Type B pancreatic cell (in vitro differentiated cells): ENCODE results near the gene TMEM191B. TPM values are rescaled to one million over a fixed set of nuclear protein-coding genes. Genes with fewer than 3 reads are reported as not detected.
"Not testable (repeated sequence)": the region's sequence is repeated elsewhere in the genome, so short reads cannot be mapped to it uniquely, and the experiment has no call there.

ENCODE experiments used
- DNase-seq: peaks from one replicate; pipeline ENCODE4 v3.0.0; 2021; ENCODE audit warnings: mixed read lengths; ENCODE audit not compliant: unreplicated experiment; ENCODE audit errors: extremely low spot score
- H3K27ac Mint-ChIP-seq: 2 replicates; pipeline ENCODE4 v1.8.0; 2021; ENCODE audit warnings: mild to moderate bottlenecking, mixed read lengths
- H3K27me3 Mint-ChIP-seq: 2 replicates; pipeline ENCODE4 v1.8.0; 2021; ENCODE audit warnings: mixed read lengths
- H3K36me3 Mint-ChIP-seq: 2 replicates; pipeline ENCODE4 v1.8.0; 2021; ENCODE audit warnings: mixed read lengths
- H3K4me1 Mint-ChIP-seq: one replicate; pipeline ENCODE4 v1.8.0; 2021; ENCODE audit warnings: mixed read lengths; ENCODE audit not compliant: unreplicated experiment
- H3K4me3 Mint-ChIP-seq: 2 replicates; pipeline ENCODE4 v1.8.0; 2021; ENCODE audit warnings: mild to moderate bottlenecking, mixed read lengths
- H3K9me3 Mint-ChIP-seq: 2 replicates; pipeline ENCODE4 v1.8.0; 2021; ENCODE audit warnings: mixed read lengths
- long read RNA-seq: library from polyadenylated mRNA; unstranded; transcript quantifications from one replicate; pipeline ENCODE4 v2.0.0, GENCODE V29; 2020
- total RNA-seq: library from RNA; stranded (reverse); gene quantifications from 2 replicates; pipeline ENCODE4 v1.2.1, GENCODE V29; 2021; ENCODE audit warnings: low replicate concordance

The TMEM191B gene
- total RNA-seq, result 5.2 and 13.7 TPM in 2 replicates
- long read RNA-seq, partial matches to known transcripts, result 1 of 1 reads
- long read RNA-seq, other reads (novel, unspliced or antisense), result 0 of 1 reads

DNA sequence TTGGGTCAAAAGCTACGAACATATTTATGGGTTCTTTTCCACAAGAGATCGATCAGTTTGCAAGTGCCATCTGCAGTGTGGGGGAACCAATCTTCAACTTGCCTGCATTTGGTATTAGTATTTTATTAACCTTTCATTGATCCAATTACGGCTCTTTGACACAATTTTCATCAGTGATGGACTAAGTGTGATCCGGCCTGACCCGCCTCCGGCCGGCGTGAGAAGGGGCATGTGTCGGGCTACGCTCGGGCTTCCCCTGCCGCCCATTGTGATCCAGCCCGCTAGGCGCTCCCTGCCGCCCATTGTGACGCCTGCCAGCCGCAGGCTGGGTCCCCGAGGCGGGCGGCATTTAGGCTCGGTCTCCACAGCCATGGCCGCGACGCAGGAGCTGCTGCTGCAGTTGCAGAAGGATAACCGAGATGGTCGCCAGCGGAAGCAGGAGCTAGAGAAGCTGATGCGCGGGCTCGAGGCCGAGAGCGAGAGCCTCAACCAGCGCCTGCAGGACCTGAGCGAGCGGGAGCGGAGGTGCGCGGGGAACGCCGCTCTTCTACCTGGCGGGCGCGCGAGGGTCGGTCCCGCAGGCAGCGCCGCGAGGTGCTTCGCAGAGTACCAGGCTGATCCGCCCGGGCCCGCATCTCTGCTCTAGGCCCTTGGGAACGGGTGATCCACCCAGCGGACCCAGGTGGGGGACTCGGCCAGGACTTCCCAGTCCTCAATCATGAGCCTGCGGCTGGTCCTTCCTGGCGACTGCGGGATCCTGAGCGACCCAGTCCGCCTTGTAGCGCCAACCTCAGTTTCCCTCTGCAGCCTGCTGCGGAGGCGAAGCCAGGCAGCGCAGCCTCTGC lies at the start of gene TMEM191B:
TMEM191B (plus strand) TSS at position 51 of the 845 bp plus-strand sequence; CDS start at position 230, 179 bp downstream.
- not testable (repeated sequence) for H3K4me1 Mint-ChIP-seq, H3K27me3 Mint-ChIP-seq, DNase-seq, H3K4me3 Mint-ChIP-seq, H3K36me3 Mint-ChIP-seq, H3K27ac Mint-ChIP-seq, H3K9me3 Mint-ChIP-seq

DNA sequence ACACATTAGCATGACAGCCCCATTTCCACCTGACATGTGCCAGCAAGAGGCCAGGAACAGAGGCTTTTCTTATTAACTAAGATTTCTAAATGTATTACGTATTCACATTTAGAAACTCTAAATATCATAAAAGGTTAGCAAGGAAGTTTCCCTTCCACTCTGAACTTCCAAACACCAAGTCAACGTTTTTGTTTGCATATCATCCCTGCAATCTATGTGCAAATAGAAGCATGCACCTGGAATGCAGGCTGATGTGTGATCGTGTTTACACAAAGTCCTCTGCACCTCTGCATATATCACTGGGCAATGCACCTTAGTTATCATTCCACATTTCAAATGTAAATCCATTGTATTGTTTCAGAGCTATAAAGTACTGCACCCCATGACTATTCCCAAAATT lies 31.4 kb upstream of the TMEM191B start:
- not testable (repeated sequence) for H3K36me3 Mint-ChIP-seq, H3K27me3 Mint-ChIP-seq, H3K4me1 Mint-ChIP-seq

DNA sequence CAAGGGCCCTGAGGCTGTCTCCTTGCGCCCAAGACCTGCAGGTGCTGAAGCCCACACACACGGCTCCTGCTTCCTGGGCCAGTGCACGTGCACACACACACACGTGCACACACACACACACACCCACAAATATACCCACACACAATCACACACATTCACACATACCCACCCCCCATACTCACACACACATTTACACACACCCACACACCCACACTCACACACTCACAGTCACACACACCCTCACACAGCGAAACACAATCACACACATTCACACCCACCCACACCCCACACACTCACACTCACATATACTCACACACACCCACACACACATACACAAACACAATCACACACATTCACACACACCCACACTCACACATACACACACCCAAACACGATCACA lies 16.3 kb upstream of the TMEM191B start:
- H3K9me3 Mint-ChIP-seq, H3K4me3 Mint-ChIP-seq, H3K36me3 Mint-ChIP-seq, H3K27me3 Mint-ChIP-seq, H3K27ac Mint-ChIP-seq, H3K4me1 Mint-ChIP-seq, DNase-seq: not testable (repeated sequence)

More for the DNA sequence above, 31.4 kb upstream of the TMEM191B start:
- not testable (repeated sequence) for DNase-seq, H3K27ac Mint-ChIP-seq, H3K9me3 Mint-ChIP-seq, H3K4me3 Mint-ChIP-seq

DNA sequence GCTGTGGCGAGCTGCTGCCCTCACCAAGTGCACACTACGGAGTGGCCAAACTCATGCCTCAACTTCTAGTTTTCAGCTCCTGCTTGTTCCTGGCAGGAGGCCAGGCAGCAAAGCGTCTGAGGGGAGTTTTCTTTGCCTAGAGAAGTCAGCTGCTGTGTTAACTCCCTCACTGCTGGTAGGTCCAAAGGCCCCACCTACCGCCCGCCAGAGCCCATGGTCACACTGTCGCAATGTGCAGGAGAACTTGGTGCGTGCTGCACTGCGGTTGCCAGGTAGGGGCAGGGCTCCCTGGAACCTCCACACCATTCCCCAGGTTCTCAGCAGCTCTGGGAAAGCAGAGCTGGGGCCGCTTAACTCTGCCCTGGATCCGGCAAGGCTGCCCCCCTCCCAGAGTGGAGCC lies 15.2 kb upstream of the TMEM191B start:
- DNase-seq, H3K4me3 Mint-ChIP-seq, H3K36me3 Mint-ChIP-seq, H3K4me1 Mint-ChIP-seq, H3K9me3 Mint-ChIP-seq, H3K27ac Mint-ChIP-seq, H3K27me3 Mint-ChIP-seq: not testable (repeated sequence)

DNA sequence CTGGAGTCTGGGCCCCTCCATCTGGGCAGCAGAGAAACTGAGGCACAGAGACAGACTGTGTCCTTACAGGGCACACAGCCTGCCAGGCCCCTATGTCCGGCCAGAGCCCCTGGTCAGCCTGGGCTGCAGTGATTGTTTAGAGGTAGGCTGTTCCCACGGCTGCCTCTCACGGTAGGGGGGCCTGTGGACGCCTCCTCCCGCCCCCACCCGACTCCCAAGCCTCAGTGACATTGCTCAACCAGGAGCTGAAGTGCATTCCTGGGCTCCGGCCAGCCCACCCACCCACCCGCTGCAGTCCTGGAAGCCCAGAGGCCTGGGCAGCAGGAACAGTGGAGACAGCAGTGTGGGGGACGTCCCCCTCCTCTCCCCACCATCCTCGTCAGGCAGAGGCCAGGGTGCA lies 14.1 kb upstream of the TMEM191B start:
- not testable (repeated sequence) for H3K27me3 Mint-ChIP-seq, H3K36me3 Mint-ChIP-seq, H3K9me3 Mint-ChIP-seq, H3K4me1 Mint-ChIP-seq, DNase-seq, H3K27ac Mint-ChIP-seq, H3K4me3 Mint-ChIP-seq

DNA sequence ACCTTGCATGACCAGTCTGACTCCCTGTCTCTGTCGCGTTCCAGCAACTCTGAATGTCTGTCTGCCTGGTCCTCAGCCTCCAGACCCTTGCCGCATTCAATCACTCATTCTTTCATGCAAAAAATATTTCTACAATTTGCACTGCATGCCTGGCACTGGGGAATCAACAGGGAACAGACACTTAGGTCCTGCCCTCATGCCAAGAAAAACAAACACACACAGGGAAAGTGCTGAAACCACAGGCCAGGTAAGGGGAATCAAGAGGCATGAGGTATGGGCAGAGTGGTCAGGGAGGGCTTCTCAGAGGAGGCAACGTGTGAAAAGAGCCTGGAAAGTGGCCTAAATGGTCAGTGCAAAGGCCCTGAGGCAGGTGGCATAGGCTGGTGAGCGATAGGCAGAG lies 9.5 kb upstream of the TMEM191B start, which contains the start of gene GGTLC3:
GGTLC3 (minus strand) TSS at position 101 of the 400 bp plus-strand sequence. CDS start 264 bp downstream, outside the sequence.
- H3K9me3 Mint-ChIP-seq, H3K36me3 Mint-ChIP-seq, DNase-seq, H3K27me3 Mint-ChIP-seq, H3K4me1 Mint-ChIP-seq, H3K27ac Mint-ChIP-seq, H3K4me3 Mint-ChIP-seq: not testable (repeated sequence)

DNA sequence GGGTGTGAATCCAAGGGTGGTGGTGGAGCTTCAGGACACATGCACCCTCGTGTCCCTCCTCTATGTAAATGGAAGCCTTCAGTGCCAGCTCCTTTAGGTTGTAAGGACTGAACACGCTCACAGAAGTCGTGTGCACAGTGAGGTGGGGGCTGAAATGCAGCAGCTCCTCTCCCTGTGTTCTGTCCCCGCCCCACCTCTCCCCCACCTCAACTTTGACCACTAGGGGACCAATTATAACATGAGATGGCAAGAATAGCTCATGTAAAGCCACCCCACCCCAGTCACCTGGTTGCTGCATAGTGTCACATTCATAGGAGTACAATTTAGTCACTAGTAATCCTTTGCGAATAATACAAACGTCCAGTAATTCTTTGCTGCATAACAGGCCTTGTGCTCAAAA lies 4.8 kb upstream of the TMEM191B start:
- H3K27me3 Mint-ChIP-seq, H3K27ac Mint-ChIP-seq, H3K36me3 Mint-ChIP-seq, DNase-seq, H3K9me3 Mint-ChIP-seq, H3K4me3 Mint-ChIP-seq, H3K4me1 Mint-ChIP-seq: not testable (repeated sequence)

DNA sequence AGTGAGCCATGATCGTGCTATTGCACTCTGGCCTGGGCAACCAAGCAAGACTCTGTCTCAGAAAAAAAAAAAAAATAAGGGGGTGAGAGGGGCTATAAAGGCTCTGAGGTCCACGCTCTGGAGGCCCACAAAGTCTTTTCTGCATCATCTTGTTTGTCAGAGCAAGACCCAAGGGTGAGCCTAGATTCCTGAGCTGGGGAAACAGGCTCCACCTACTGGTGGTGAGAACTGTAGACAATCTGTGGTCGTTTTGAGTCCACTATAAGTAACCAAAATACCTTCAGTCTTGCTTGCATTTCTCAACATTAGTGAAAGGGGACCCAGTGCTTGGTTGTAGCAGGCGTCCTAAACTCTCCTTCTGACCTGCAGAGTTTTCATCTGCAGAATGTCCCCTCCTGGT lies 4.3 kb upstream of the TMEM191B start:
- DNase-seq, H3K4me3 Mint-ChIP-seq, H3K9me3 Mint-ChIP-seq, H3K4me1 Mint-ChIP-seq, H3K36me3 Mint-ChIP-seq, H3K27me3 Mint-ChIP-seq, H3K27ac Mint-ChIP-seq: not testable (repeated sequence)

DNA sequence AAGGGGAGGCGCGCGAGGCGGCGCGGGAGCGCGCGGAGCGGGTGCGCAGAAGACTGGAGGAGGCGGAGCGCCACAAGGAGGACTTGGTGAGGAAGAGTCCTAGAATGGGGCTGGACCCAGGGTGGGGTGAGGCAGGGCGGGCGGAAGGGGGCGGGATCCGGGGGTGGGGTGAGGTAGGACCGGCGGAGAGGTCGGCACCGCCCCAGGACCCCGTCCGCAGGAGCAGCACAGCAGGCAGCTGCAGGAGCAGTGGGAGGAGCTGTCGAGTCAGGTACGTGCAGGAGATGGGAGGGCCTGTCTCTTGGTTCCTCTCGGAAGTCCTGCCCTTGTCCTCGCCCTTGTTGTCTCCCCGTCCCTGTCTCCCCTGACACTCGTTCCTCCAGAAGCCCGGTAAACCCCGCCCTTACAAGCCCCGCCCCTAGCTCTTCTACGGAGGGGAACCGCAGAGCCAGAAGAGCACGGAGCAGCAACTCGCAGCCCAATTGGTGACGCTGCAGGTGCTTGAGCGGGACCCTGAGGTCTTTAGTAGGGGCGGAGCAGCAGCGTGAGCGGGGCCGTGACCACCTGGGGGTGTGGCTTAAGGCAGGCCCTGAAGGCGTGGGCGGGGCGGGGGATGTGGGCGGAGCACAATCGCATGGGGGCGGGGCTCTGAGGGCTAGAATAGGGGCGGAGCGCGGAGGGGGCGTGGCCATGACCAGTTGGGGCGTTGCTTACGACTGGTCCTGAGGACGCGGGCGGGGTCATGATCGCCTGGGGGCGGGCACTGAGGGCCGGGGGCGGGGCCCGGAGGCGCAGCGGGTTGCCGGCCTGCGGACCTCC lies 1.2 kb downstream of the TMEM191B start:
- DNase-seq, result peak; percentile 82
- not testable (repeated sequence) for H3K4me1 Mint-ChIP-seq, H3K4me3 Mint-ChIP-seq, H3K27me3 Mint-ChIP-seq, H3K36me3 Mint-ChIP-seq, H3K9me3 Mint-ChIP-seq, H3K27ac Mint-ChIP-seq

DNA sequence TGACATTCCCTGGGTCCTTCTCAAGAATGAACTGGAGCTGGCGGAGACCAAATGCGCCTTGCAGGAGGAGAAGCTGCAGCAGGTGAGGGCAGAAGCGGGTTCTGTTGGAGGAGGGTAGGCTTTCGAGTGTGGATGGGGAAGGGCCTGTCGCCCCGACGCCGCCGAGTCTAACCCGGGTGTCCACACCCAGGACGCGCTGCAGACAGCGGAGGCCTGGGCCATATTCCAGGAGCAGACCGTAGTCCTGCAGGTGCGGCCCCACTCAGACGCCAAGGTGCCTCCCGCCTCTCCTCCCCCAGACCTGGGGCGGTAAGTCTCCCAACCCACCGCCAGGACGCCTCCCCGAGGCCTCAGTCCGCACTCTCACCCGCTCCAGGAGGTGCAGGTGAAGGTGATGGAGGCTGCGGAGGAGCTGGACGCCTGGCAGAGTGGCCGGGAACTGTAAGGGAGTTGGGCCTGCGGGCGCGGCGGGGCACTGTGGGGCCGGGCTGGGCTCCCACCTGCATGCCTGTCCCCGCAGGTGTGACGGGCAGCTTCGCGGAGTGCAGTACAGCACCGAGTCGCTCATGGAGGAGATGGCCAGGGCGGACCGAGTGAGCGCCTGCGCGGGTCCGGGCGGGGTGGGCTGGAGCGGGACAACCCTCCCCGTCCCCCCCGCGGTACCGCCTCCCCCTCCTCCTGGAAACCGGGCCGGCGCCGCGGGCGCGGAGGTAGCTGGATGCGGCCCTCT lies 2.0 kb downstream of the TMEM191B start:
- H3K9me3 Mint-ChIP-seq, H3K4me1 Mint-ChIP-seq, H3K36me3 Mint-ChIP-seq, H3K4me3 Mint-ChIP-seq, H3K27ac Mint-ChIP-seq, DNase-seq, H3K27me3 Mint-ChIP-seq: not testable (repeated sequence)

DNA sequence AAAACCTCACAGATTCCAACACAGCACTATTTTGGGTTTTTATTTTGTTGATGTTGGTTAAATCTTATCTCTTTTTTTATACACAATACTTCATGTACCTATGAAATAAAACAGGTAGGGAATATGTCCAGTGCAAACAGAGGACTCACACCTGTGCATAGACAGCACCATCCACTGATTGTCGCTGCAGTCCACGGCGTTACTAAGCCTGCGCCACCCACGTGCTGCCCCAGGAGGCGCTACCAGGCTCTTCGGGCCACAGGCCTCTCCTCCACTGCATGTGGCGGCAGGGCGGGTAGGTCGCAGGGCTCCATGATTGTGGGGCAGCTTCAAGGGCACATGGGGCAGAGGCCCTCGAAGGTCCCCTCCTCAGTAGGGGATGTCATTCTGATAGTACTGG lies 6.0 kb downstream of the TMEM191B start:
- not testable (repeated sequence) for H3K27me3 Mint-ChIP-seq, H3K27ac Mint-ChIP-seq, H3K36me3 Mint-ChIP-seq, H3K9me3 Mint-ChIP-seq, H3K4me3 Mint-ChIP-seq, DNase-seq, H3K4me1 Mint-ChIP-seq

DNA sequence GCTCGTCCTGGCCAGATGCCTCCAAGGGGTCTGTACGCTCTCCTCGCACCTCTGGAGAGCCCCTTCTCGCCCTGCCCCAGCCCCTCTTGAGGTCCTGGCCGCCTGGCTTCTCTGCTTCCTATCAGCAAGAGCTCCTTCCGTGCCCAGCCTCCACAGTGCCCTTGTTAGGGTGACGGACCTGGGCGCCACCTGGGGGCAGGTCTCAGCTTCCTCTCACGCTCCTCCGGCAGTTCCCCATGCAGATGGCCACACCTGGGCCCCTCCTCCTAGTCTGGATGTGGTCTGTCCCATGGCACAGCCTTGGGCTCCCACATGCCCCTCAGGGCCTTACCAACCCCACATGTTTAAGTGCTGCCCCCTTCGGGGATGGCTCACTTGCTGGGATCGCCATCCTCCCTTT lies 6.7 kb downstream of the TMEM191B start:
- not testable (repeated sequence) for H3K4me3 Mint-ChIP-seq, H3K27me3 Mint-ChIP-seq, H3K27ac Mint-ChIP-seq, H3K9me3 Mint-ChIP-seq, DNase-seq, H3K4me1 Mint-ChIP-seq, H3K36me3 Mint-ChIP-seq

DNA sequence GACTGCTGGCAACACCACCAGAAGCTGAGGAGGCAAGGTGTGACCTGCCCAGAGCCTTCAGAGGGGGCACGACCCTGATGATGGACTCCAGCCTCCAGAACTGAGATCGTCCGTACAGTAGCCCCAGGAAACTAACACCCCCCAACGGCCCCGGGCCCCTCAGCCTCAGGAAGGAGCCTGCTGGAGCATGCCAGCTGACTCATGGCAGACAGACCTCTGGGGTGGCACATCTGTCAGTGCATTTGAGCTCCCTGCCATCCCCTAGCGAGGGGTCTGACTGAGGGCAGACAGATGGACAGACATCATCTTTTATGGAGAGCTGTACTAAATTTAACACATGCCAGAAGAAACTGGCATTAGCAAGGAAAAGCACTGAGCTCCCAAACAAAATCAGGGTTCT lies 12.4 kb downstream of the TMEM191B start:
- not testable (repeated sequence) for H3K36me3 Mint-ChIP-seq, H3K4me3 Mint-ChIP-seq, DNase-seq, H3K9me3 Mint-ChIP-seq, H3K4me1 Mint-ChIP-seq, H3K27ac Mint-ChIP-seq, H3K27me3 Mint-ChIP-seq
